ENCODE measurements around the gene SELENOS.

SELENOS gene

DNA sequence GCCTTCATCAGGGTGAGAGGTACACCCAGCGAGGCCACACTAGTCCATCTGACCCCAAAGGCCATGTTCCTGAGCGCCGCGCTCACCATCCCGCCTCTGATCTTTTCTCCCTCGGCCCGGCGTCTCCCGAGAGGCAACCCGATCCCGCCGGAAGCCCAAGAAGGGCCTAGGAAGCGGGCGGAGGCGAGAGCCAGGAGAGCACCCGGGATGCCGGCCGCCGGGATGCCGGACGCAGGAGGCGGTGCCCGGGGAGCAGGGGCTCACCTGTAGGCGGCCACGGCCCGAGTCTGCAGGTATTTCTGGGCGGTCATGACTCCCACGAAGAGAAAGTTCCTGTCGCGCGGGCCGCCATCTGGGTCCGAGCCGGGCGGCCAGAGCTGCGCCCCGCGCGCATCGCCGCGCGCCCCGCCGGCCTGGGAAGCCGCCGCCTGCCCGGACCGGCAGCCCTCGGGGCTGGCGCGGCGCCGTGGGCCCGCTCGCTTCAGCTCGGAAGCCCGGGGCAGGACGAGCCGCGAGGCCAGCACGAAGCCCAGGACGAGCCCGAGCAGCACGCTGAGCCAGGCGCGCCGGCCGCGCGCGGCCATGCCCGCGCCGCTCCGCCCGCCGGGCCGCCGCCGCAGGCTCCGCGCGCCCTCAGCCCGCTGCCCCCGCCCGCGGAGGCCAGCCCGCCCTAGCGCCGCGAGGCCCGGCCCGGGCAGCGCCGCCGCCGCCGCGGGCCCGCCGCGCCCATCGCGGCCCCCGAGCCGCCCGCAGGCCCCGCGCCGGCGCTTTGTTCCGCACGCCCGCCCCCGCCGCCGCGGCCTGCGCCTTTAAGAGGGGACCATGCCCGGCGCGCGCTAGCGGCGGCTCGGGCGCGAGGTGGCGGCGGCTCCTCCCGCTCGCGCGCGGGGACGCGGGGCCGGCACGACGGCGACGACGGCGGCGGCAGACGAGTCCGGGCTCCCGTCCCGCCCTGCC, 26.1 kb downstream of the SELENOS start:
- no peak for DNase-seq

DNA sequence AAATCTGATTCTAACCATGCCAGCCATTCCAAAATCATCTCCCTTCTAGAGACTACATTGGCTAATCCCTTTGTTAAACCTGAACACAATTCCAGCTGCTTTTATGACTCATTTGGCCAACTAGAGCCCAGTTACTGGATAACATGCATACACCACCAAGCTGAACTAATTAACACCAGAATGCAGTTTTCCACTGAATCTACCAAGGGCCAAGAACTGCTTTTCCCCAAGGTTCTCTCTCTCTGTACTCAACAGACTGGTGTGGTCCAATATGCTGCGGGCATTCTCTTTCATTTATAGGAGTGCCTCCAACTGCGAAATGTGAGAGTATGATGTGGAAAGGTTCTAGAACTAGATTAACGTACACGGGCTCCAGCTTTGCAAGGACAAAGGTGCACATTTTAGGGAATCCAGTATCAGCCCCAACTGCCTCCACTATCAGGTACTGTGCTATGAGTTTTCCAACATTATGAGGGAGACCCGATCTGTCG, 26.9 kb downstream of the SELENOS start:
- no peak for DNase-seq

DNA sequence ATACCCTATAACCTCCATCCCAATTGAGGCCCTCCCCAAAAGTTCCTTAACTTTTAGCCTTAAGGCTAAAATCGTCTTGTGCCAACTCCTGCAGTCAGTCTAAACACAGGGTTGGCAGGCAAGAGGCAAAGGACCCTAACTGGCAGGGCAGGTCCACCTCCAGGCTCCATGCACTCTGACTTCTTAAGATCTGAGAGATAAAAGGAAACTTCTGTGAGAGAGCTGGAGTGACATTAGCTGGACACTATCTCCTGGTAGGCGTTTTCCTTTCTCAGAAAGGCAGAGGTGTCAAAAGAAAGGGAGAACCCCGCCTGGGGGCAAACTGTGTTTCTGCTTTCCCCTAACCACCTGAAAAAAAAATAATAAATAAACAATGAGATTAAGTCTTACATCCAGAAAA, 29.0 kb downstream of the SELENOS start:
- DNase-seq: no peak

DNA sequence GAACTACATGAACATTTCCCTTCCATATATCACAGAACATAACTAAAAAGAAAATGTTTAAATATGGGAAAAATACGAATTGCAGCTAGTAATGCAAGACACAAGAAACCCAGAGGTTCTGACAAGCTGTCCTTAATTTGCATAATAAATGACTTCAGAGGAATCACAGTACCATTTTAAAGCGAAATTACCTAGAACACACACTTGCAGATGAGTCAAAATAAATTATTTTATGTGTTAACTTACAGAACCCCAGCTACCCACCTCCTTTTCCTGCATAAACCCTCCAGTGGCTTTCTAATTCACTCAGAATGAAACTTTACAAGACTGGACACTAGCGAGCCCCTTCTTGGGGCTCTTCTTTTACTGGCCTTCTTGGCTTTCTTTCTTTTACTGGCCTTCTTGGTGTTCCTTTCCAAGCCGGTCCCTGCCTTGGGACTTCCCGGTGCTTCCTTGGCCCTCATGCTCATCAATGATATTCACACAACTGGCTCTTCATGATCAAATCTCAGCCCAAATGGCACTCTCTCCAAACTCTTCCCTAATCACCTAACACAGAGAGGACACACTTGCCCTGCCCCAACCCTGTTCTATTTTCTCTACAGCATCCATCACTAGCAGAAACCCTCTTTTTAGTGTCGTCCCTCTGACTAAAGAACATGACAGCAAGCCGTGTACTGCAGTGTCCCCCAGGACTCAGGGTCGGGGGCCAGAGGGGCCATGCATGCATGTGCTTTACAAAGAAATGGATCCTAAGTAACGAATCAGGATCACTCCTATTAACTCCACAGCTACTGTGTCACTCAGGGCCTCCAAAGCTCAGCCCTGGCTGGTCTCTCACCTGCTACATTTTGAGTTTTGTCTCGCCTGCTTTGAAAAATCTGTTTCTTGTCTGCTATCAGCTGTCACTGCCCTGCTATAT, 30.2 kb downstream of the SELENOS start:
- no peak for DNase-seq

DNA sequence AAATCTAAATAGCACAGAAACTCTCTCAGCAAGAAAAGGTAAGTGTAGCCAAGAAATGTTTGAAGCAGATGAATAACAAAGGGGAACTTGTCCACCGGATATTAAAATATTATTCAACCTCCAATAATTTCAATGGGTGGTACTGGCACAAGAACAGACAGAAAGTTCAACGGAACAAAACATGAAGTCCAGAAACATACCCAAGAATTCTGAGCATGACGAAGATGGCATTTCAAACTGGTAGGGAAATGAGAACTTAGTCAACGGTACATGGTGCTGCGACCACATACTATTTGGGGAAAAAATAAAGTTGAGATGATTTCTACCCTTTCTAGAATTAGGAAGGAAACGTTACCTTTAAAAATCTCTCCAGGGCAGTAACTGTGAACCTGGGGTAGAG, 30.9 kb downstream of the SELENOS start:
- DNase-seq: no peak

DNA sequence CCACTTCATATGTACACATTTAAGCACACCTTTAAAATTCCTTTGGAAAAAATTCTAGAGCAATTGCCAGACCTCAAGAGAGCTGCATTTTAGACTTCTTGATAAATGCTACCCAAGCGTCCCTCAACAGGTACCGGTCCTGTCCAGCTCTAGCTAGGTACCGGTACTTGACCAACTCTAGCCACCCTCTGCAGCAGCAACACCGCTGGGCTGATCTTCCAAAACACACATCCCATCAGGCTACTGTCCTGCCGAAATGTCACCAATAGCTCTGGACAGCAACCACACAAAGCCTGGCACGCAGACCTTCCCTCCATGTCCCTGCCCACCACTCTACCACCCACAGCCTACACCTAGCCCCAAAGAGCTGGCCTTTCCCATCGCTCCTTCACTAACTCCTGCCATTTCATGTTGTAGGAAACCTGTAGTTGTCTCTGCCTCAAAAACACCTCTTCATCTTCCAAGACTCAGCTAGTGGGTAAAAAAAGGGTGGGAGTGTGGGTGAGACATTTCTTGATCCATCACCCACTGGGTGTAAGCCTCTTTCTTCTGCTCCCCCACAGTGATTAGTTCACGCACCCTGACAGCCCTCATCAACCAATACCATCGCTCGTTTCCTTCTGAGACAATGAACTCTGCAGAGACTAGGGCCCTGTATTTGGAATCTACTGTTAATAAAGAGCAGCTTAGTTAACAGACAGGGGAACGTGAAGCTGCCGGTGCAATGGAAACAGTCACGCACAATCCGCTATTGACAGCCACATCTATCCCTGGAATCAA, 32.2 kb downstream of the SELENOS start:
- DNase-seq: no peak

DNA sequence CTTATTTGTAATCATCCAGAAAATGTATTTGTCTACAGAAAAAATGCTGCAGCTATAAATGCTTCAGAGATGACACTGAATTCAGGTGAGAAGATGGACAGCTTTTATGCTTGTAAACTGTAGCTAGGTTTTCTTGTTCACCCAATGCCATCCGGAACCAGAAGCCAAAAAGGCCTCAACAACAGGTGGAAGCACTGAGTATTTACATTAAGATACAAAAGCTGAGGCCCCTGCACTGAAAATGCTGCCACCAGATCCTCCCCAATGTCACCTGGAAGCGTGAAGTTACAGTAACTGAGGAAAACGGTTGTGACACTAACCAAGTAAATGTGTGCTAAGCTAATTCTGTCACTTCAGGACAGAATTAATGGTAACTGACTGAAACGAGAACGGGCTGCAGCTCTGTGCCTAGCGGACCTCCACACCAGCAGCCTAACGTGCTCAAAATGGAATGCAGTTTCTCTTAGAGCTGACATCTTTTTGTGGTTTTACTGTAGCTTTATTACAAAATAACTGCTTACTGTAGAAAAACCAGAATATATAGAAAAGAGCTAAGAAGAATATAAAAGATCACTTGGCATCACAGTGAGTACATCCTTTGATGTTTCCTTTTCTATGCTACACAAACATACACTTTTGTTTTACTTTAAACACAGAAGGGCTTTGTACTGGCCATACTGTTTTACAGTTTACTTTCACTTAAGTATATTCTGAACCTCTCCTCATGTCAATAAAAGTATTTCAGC, 33.1 kb downstream of the SELENOS start:
- DNase-seq: no peak

DNA sequence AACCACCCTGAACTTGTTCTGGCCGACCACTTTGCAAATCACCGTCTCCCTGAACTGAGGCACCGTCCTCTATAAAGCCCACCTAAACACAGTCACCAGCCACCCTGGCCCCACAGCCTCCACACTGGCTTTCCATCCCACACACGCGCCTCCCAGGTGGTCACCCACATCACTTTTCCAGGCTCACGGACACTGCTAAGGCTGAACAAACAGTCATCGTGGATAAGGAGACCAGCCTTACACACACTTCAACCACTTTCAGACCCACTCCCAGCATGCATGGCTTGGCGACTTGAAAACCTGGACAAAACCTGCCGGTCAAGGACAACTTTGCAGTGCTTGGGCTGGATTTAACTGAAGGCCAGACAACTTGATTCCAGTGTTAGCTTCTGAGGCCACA, 33.9 kb downstream of the SELENOS start:
- no peak for DNase-seq

DNA sequence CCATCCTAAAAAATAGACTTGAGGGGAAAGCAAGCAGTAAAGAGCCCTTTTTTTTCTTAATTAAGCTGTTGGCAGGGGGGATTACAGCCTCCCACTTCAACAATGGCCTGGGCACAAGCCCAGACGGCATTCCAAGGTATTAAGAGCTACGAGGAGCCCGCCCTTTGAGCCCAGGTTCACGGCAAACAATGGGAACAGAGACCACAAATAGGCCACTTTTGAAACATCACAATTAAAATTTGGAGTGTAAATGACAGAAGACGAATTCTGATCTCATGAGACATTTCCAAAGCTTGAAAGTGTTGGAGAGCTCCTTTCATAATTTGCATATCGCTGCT, 34.3 kb downstream of the SELENOS start:
- no peak for DNase-seq

DNA sequence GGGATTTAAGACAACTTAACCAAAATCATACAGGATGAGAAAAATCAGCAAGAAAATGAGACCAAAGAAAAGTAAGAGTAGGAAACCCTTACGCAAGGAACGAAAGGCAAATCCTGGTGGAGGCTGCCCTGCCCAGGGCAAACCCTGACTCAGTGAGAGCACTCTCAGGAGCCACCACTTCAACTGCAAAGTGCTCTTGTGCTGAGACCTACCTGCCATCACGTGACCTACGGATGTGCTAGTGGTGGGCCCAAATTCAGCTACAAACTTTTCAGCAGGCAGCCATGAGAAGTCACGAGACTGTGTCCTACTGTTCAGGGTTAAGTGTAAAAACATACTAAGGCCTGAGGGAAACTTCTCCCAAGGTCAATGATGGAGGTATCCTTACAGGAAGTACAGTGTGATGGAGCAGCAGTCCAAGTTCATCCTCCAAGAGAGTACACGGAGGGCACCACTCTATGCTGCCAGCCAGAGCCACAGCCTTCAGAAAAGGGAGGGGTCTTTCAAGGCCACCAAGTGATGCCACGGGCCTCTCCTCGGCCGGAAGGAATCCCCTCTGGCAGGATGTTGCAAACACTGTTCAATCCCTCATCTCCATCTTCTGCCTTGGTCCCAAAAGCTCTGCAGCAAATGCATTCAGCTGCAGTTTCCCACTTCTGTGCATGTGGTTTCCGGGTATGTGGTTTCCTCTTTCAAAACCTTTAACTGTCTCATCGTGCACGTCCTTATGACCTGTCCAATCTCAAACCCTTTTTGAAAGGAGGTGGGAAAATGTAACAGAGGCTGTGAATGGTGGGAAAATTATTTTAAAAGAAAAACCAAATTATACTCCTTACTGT, 34.9 kb downstream of the SELENOS start:
- DNase-seq: peak; percentile 92

DNA sequence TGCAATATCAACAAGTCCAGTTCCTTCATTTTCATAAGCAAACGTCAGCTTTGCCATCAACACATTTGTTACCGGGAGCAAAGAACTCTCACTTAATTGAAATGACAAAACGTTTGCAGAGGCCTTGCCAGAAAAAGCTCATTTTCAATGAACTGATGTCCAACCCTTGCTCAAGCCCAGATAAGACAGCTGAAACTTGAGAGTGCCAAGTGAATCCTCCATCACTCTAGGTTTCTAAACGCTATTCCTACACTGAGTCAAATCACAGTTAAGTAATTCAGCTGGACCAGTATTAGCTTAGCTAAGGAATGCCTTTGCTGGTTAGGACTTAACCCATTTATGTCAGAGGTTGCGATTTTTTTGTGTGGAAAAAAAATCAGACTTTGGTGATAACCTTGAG, 36.9 kb downstream of the SELENOS start:
- no peak for DNase-seq

DNA sequence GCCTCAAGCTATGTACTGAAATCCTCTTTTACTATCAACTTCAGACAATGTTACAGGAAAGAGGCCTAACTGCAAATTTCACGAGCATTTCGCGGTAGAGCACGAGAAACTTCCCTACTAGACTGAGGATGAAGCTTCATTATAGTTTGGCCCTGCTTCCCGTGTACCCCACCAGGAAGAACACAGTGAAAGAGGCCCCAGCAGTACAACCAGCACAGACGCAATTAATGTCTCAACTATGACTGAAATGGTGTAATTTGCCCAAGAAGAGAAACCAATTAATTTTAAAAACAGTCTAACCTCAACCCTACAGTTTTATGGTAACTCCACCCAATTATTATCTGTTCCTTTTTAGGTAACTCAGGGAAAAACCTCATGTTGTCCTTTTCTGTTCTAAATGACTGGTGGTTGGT, 37.6 kb downstream of the SELENOS start:
- DNase-seq: peak; percentile 58

DNA sequence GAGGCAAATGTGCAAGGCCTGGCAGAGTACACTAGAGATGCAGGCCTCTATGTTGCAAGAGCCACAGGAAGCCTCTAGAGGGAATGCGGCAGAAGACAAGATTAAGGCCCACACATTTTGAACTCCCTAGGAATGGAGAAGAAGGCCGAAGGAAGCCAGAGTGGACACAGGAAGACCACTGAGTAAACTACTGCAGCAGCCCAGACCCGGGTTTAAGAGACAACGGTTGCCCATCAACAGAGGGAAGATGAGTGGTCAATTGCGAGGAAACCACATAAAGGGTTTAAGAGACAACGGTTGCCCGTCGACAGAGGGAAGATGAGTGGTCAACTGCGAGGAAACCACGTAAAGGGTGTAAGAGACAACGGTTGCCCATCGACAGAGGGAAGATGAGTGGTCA, 40.0 kb downstream of the SELENOS start:
- peak; percentile 67 for DNase-seq

DNA sequence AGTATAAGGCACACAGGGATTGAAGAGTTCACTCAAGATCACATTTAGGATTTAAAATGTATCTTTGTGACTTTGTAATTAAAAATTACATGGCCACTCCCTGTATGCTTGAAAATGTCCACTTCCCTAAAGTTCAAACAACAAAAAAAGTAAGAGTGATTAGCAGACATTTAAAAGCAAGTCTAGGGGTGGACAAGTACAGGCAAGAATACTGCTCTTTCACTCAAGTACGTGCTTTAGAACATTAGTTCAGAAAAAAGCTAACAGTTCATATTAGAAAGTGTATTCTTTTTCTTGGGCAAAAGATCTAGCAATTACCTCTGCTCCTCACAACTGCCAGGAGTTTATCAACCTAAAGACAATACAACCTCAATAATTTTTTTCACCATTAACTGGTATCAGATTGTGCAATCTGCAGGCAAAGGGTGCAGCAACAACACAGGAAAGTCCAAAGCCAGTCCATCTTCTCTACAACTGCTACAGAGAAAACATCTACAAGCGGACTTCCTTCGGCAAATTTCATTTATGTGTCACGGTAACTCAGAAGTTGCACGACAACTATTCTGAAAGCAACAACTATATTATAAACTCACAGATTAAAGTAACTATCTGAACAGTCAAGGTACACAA, 43.5 kb downstream of the SELENOS start:
- DNase-seq: no peak

DNA sequence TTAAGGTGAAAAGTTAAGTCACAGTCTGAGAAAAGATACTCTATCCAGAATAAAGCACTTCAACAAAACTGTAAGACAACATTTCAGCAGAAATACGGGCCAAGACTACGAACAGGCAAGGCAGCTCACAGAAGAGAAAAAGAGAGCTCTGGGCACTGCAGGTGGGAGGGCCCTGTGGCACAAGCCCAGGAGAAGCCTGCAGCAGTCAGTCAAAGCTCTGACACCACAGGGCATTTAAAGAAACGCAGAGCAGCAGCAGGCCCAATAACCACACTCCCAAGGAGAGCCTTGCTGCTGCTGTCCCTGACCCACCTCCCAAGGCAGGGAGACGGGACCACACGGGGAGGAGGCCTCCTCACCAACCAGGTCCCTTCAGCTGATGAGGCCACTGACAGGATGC, 44.6 kb downstream of the SELENOS start:
- no peak for DNase-seq

DNA sequence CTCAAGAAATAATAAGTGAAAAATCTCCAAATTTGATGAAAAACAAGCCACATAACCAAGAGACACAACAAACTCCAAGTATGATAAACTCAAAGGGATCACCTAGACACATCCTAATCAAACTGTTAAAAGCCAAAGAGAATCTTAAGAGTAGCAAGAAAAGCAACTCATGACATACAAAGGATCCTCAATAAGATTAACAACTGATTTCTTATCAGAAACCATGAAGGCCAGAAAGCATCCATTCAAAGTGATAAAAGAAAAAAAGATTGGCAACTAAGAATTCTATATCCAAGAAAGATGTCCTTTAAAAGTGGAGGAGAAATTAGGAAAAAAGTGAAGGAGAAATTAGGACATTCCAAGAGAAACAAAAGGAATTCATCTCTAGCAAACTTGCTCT, 49.0 kb downstream of the SELENOS start:
- DNase-seq: no peak

DNA sequence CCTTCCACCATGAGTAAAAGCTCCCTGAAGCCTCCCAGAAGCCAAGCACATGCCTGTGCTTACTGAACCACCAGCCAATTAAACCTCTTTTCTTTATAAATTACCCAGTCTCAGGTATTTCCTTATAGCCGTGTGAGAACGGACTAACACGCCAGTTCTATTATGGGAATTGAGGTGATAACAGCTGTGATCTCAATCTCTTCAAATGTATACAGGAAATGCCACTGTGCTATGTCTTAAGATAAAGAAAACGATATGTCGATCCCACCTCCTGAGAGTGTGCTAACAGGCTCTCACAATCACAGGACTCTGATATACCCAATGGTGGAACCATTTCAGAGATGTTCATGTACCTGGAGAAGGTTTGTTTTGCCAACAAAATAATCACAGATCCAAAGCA, 51.6 kb downstream of the SELENOS start:
- no peak for DNase-seq
